GM21367 (cell line): ENCODE measurements around the gene GALNT2.

Source experiments
- ATAC-seq: cut with Tn5 transposase; IDR thresholded peaks from one replicate; pipeline ENCODE4 v1.9.1; 2021; ENCODE audit not compliant: unreplicated experiment

Gene GALNT2

GRCh38 chr1:230109066-230109465, 42.0 kb downstream of the GALNT2 start:
- no peak for ATAC-seq

- ATAC-seq, result peak; percentile 83
Measured at GRCh38 chr1:230109895-230110667, 43.0 kb downstream of the GALNT2 start.

- ATAC-seq, result no peak
Measured at GRCh38 chr1:230110971-230111370, 43.9 kb downstream of the GALNT2 start.

GRCh38 chr1:230112131-230112701, 45.2 kb downstream of the GALNT2 start:
- ATAC-seq, result no peak

- no peak for ATAC-seq
Measured at GRCh38 chr1:230112782-230113181, 45.7 kb downstream of the GALNT2 start.

- no peak for ATAC-seq
Measured at GRCh38 chr1:230113235-230113592, 46.2 kb downstream of the GALNT2 start.

- no peak for ATAC-seq
Measured at GRCh38 chr1:230113593-230114236, 46.7 kb downstream of the GALNT2 start.

- ATAC-seq, result no peak
Measured at GRCh38 chr1:230114237-230114651, 47.2 kb downstream of the GALNT2 start.

- ATAC-seq, result no peak
Measured at GRCh38 chr1:230117694-230118093, 50.7 kb downstream of the GALNT2 start.

GRCh38 chr1:230119340-230119739, 52.3 kb downstream of the GALNT2 start:
- no peak for ATAC-seq

GRCh38 chr1:230120289-230120920, 53.4 kb downstream of the GALNT2 start:
- no peak for ATAC-seq

- ATAC-seq, result no peak
Measured at GRCh38 chr1:230120921-230121381, 53.9 kb downstream of the GALNT2 start.

GRCh38 chr1:230121950-230122349, 54.9 kb downstream of the GALNT2 start:
- ATAC-seq, result no peak

GRCh38 chr1:230122366-230123279, 55.6 kb downstream of the GALNT2 start:
- ATAC-seq, result no peak

GRCh38 chr1:230123280-230124185, 56.5 kb downstream of the GALNT2 start:
- ATAC-seq, result peak; percentile 83

- ATAC-seq, result no peak
Measured at GRCh38 chr1:230124186-230125128, 57.4 kb downstream of the GALNT2 start.

GRCh38 chr1:230125141-230125540, 58.1 kb downstream of the GALNT2 start:
- no peak for ATAC-seq
